ENCODE measurements around the gene PLXNB1.
"Not testable (repeated sequence)": the region's sequence is repeated elsewhere in the genome, so short reads cannot be mapped to it uniquely, and the experiment has no call there.

The PLXNB1 gene

DNA sequence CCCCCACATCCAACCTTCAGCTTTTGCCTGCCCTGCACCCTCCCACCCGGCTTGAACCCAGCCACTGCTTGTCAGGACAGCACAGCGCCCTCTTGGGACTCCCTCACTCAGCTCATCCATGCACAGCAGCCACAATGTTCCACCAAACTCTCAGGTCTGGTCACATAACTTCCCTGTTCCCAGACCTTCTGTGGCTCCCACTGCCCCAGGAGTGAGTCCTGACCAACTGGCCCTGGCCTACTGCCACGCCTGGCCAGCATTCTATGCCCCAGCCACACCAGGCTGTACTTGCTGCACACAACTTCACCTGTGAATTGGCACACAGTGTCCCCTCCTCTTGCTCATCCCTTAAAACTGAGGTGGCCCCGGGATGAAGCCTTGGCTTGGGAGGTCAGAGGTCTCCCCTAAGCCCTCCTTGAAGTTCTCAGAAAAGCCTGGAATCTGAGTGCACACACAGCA is 21.0 kb downstream of the PLXNB1 start:
- DNase-seq (ENCODE audit: insufficient read length, low spot score) (peak; percentile 8), FAIRE-seq (no peak)

- DNase-seq (ENCODE audit: insufficient read length, low spot score) (peak; percentile 1), FAIRE-seq (no peak)
These were observed 22.3 kb downstream of the PLXNB1 start for GRCh38 chr3:48407542-48408099.

DNA sequence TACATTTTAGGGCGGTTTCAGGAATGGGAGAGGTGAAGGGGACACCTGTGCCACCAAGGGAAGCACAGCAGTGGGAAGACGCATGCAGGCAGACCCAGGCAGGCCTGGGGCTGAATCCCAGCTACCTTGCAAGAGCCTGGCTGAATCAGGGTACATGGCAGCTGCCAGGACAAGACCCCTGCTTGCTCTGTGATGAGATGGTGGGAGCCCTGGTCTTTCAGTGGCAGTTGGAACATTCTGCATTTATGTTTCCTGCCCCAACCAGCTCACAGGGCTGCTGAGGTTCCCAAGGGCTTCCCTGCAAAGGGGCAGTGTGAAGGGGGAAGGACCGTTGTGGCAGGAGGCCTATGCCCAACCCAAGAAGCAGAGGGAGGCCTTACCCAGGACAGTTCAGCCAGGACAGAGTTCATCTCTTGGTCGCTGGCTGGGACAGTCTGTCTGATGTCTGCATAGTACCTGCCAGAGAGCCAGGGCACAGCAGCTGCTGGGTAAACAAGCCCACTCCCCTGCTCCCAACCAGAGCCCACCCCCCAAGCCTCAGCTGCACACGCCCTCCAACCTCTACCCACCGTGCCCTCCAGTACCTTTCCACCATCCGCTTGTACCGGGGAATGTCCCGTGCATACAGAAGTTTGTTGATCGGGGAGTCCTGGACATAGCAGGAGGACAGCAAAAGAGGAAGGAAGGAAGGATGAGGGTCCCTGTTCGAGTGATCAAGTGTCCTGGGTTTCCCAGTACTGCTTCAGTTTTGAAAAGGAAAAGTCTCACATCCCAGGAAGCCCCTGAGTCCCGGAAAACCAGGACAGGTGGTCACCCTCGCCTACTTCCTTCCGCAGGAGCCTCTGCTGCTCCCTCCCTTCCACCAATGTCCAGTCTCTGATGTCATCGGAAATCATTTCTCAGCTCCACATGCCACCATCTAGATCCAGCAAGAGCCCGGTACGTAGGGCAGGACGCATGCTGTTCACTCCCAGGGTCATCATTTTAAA is 23.1 kb downstream of the PLXNB1 start:
- DNase-seq (ENCODE audit: insufficient read length, low spot score) (peak; percentile 2), FAIRE-seq (no peak)

- FAIRE-seq = no peak
These were observed 23.9 kb downstream of the PLXNB1 start for GRCh38 chr3:48405971-48406370.

GRCh38 chr3:48405343-48405881 is 24.5 kb downstream of the PLXNB1 start:
- FAIRE-seq = no peak
- DNase-seq (ENCODE audit: insufficient read length, low spot score) = no peak

More at GRCh38 chr3:48405971-48406370, 23.9 kb downstream of the PLXNB1 start:
- DNase-seq (ENCODE audit: insufficient read length, low spot score) = peak; percentile 1

DNA sequence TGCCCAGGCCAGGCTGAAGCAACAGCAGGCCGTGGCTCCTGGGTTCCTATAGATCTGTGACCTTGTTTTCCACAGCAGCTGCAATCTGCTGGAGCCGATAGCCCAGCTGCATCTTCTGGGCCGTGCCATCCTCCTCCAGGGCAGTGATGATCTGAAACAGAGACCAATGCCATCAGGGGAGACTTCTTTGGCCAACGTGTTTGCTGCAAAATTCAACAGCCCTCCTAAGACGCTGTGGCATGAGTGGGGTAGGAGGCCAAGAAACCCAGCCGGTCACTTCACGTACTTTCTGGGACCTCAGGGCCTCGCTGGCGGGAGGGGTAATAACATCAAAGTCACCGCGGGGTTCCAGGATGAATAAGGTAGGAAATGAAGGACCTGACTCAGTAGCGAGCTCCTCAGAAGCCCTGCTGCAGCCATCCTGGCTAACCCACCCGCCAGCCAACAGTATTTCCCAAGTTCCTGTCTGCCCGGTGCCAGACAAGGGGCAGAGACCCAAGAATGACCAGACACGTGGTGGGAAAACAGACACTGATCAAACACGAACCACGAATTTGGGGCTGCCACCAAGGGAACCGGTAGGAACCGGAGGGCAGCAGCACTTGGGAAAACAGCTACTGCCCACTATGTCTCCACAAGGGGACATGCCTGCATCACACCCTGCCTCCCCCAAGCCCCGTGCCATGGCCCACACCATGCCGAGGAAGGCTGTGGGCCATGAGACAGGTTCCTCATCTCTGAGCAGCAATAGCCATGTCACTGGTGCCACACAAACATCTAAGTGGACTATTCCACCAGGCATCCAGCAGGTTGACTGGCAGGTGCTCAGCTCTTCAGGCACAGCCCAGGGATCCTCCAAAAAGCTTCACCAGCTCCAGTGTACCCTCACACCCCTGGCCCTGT is 25.2 kb downstream of the PLXNB1 start:
- FAIRE-seq = no peak
- no peak for DNase-seq (ENCODE audit: insufficient read length, low spot score)

- no peak for FAIRE-seq
- no peak for DNase-seq (ENCODE audit: insufficient read length, low spot score)
These were observed 26.1 kb downstream of the PLXNB1 start for GRCh38 chr3:48403533-48404439.

DNA sequence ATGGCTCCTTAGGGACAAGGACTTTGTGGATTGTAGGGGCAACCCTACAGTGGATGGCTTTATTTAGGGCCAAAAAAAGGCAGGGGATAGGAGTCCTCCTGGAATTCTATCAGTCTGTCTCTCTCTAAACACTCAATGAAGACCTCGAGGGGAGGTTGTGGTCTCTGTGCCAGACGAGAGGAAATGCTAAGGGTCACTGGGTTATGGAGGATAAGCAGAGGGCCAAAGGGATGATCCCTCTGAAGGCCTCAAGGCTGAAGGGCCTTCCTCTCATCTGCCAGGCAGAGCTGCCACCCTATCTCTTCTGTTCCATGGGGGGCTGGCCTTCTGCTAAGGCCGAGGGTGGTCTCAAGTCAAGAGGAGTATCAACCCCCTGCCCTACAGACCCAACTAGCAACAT is 27.0 kb downstream of the PLXNB1 start:
- FAIRE-seq (no peak), DNase-seq (ENCODE audit: insufficient read length, low spot score) (no peak)

- DNase-seq (ENCODE audit: insufficient read length, low spot score) (no peak), FAIRE-seq (no peak)
These were observed 27.6 kb downstream of the PLXNB1 start for GRCh38 chr3:48402281-48402732.

GRCh38 chr3:48401434-48401901 is 28.4 kb downstream of the PLXNB1 start:
- not testable (repeated sequence) for FAIRE-seq; DNase-seq (ENCODE audit: insufficient read length, low spot score)

- FAIRE-seq (peak; percentile 95), DNase-seq (ENCODE audit: insufficient read length, low spot score) (peak; percentile 87)
These were observed 29.0 kb downstream of the PLXNB1 start for GRCh38 chr3:48400824-48401433.

- DNase-seq (ENCODE audit: insufficient read length, low spot score) (no peak), FAIRE-seq (no peak)
These were observed 30.3 kb downstream of the PLXNB1 start for GRCh38 chr3:48399387-48400172.

GRCh38 chr3:48398701-48399386 is 31.0 kb downstream of the PLXNB1 start:
- no peak for DNase-seq (ENCODE audit: insufficient read length, low spot score)
- no peak for FAIRE-seq

GRCh38 chr3:48397767-48398681 is 31.9 kb downstream of the PLXNB1 start:
- DNase-seq (ENCODE audit: insufficient read length, low spot score) = no peak
- no peak for FAIRE-seq

GRCh38 chr3:48395714-48396113 is 34.2 kb downstream of the PLXNB1 start:
- FAIRE-seq = no peak
- no peak for DNase-seq (ENCODE audit: insufficient read length, low spot score)

DNA sequence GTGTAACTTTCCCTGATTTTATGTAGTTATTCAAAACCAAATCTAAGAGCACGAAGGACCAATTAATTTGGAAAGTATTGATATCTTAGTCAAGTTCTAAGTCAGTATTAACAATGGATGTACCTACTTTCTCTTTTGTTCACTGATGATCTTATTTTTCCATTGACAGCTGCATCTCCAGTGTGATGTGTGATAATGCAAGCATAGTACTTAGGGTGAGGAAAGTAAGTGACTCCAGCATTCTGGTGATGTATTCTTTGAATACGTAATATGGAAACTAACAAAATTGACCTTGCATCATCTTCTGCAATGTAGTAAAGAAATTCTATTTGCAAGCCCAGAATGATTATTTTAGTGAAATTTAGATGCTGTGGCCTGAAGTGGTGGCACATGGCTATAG is 35.5 kb downstream of the PLXNB1 start:
- DNase-seq (ENCODE audit: insufficient read length, low spot score) (no peak), FAIRE-seq (no peak)
